Suprapubic skin (tissue), 4 donors: ENCODE data around the gene ERGIC3.

Experiments used
- POLR2A ChIP-seq, 2 donors: fragments of 450-650 bp; IDR thresholded peaks; one replicate each; pipeline ENCODE4 v1.6.1; 2017; ENCODE audit warnings: antibody characterized with exemption in 2 of 2, mild to moderate bottlenecking in 2 of 2, moderate library complexity in 2 of 2
- POLR2AphosphoS5 ChIP-seq, 3 donors: sonication (generic); formaldehyde crosslinking; IDR thresholded peaks; one replicate each; pipeline ENCODE4 v1.6.1; 2017; ENCODE audit warnings: antibody characterized with exemption in 3 of 3
- TF ChIP-seq, protein P1 (sequence below), 2 donors: fragments of 200-600 bp in 1 of 2; fragments of 450-650 bp in 1 of 2; sonication (generic) in 1 of 2; IDR thresholded peaks; one replicate each; pipeline ENCODE4 v1.5.1; 2016 to 2019; ENCODE audit warnings: antibody characterized with exemption in 2 of 2, mild to moderate bottlenecking in 1 of 2, moderate library complexity in 1 of 2

DNA sequence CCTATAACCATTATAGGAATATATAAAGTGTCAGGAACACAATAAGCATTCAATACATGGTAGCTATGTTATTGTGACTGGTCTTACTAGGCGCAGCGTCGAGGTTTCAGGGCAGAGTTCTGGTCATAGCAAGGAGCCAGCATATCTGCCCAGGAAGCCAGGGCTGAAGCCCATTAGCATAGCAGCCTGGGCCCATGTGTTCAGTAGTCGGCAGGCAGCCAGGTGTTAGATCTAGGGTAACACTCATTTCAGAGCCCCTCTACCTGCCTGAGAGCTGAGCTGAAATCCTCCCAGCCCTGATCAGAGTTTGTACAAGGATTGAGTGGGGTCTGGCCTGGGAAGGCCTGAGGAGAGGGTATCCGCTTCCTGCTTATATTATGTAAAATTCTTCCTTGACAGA lies 44.6 kb upstream of the ERGIC3 start:
- TF ChIP-seq POLR2AphosphoS5 (IDR thresholded peaks at IDR 0.05) (no peak), POLR2A (IDR thresholded peaks at IDR 0.05) (no peak)
- TF ChIP-seq, protein P1, sequence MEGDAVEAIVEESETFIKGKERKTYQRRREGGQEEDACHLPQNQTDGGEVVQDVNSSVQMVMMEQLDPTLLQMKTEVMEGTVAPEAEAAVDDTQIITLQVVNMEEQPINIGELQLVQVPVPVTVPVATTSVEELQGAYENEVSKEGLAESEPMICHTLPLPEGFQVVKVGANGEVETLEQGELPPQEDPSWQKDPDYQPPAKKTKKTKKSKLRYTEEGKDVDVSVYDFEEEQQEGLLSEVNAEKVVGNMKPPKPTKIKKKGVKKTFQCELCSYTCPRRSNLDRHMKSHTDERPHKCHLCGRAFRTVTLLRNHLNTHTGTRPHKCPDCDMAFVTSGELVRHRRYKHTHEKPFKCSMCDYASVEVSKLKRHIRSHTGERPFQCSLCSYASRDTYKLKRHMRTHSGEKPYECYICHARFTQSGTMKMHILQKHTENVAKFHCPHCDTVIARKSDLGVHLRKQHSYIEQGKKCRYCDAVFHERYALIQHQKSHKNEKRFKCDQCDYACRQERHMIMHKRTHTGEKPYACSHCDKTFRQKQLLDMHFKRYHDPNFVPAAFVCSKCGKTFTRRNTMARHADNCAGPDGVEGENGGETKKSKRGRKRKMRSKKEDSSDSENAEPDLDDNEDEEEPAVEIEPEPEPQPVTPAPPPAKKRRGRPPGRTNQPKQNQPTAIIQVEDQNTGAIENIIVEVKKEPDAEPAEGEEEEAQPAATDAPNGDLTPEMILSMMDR (IDR thresholded peaks at IDR 0.05) = no peak
